GM19099 (cell line): ENCODE data around the gene PARK7.
A peak's percentile ranks its signal among the peaks of the same experiment; 100 is the strongest.

Source experiments
- POLR2A ChIP-seq: IDR thresholded peaks from 3 replicates; pipeline ENCODE4 v1.6.1; 2011; ENCODE audit warnings: low read depth; ENCODE audit not compliant: insufficient read length; ENCODE audit errors: extremely low read depth

Gene PARK7

GRCh38 chr1:8022395-8023286 lies 61.1 kb downstream of the PARK7 start:
- no peak for TF ChIP-seq POLR2A

DNA sequence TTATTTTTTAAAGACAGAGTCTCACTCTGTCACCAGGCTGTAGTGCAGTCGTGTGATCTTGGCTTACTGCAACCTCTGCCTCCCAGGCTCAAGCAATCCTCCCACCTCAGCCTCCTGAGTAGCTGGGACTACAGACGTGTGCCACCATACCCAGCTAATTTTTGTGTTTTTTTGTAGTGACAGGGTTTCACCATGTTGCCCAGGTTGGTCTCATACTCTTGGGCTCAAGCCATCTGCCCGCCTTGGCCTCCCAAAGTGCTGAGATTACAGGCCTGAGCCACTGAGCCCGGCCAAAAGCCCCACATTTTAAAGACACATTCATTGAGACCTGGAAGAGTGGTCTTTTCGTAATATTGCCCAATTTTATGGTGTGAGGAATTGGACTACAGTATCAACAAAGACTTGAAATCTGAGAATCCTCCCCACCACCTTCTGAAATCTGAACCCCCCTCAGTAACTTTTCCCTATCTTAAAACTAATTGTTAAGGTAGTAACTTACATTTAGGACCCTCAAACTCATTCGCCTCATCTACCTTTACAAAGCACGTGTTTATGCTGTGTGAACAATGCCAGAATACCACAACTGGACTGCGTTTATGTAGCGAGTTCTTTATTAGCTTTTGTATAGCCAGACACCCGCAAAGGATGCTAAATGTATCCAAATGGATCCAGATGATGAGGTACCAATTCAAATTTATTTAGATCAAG lies 61.9 kb downstream of the PARK7 start:
- no peak for TF ChIP-seq POLR2A

DNA sequence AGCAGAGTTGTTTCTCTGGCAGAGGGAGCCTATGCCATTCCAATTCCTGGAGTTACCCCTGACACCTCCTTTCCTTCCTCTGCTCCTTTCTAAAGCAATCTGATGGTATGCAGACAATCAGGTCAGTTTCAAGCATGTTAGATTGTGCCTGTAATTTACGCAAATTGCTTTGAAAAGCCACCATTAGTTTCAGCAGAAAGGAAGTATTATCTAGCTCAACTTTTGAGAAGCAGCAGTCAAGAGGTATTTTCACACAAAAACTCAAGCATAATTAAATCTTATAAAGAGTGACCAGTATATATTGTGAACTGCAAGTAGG lies 62.4 kb downstream of the PARK7 start:
- no peak for TF ChIP-seq POLR2A

GRCh38 chr1:8024329-8024728 lies 62.8 kb downstream of the PARK7 start:
- TF ChIP-seq POLR2A: no peak

DNA sequence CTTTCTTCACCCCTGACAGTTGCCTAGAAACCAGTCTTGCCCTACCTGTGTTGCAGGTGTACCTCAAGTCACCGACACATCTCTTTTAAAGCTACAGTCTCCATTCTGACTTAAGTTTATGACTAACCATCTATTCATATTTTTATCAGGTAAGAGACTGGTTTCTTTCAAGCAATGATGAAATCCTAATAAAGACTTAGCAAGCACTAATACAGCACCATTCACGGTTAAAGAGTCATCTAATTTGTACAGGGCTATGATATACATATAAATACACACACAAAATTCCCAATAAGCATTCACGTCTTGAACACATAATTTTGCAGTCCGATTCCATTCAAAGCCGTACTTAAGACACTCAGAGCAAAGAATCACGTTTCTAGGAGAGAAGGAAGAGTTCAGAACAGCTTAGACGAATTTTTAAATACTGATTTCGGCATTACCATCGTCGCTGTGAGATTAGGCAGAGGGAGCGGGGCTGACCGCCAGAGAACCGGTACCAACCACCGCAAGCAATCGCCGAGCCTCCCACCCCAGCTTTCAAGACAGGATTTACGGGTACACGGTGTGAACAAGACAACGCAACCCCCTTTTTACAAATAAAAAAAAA lies 63.7 kb downstream of the PARK7 start:
- no peak for TF ChIP-seq POLR2A

- TF ChIP-seq POLR2A: no peak
Measured at GRCh38 chr1:8025671-8026144, 64.2 kb downstream of the PARK7 start.

GRCh38 chr1:8026153-8026975 lies 64.9 kb downstream of the PARK7 start, which contains the start of gene ERRFI1:
Gene ERRFI1 (minus strand): TSS chr1:8026309. CDS start chr1:8015619, 10,690 bp downstream.
- TF ChIP-seq POLR2A: peak; percentile 93

DNA sequence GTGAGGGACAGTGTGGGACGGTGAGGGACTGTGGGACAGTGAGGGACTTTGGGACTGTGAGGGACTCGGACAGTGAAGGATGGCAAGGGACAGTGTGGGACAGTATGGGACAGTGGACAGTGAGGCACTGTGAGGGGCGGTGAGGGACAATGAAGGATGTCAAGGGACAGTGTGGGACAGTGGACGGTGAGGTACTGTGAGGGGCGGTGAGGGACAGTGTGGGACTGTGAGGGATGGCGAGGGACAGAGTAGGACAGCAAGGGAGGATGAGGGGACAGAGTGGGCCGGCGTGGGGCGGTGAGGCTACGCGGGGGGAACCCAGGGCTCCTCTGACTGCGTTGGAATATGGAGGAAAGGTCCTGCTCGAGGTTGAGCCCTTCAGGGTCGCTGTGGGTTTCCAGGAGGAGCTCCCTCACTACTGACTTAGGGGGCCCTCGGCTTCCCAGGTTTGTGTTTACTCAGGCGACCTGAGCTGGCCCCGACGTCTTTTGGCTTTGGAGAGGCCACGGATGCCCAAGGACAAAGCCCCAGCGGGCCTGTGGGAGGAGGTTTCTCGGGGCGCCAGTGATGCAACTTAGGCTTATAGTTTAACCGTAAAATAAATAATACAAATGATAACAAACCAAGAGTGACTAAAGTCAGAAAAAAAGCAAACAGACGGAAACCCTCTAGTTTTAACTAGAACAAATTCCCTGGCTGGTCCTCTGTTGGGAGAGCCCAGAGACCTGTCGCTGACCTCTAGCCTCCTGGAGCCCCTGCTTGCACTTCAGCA lies 65.7 kb downstream of the PARK7 start:
- no peak for TF ChIP-seq POLR2A

GRCh38 chr1:8027748-8028570 lies 66.4 kb downstream of the PARK7 start:
- TF ChIP-seq POLR2A: no peak

DNA sequence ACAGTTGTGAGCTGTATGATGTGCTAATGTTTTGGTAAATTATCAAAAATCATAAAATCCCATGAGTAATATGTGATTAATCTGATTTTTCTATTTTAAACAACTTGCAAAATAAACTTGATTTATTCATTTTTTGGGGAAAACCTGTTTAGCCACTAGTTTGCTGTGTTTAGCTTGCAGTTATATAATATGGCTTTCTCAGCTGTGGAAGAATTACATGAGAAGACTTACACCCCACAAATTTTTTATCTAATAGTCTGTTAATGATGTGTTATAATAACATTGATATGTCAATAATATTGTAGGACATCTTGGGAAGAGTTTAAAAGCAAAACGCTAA lies 67.0 kb downstream of the PARK7 start:
- no peak for TF ChIP-seq POLR2A

- no peak for TF ChIP-seq POLR2A
Measured at GRCh38 chr1:8031176-8031785, 69.8 kb downstream of the PARK7 start.

GRCh38 chr1:8032366-8032910 lies 70.9 kb downstream of the PARK7 start:
- no peak for TF ChIP-seq POLR2A

DNA sequence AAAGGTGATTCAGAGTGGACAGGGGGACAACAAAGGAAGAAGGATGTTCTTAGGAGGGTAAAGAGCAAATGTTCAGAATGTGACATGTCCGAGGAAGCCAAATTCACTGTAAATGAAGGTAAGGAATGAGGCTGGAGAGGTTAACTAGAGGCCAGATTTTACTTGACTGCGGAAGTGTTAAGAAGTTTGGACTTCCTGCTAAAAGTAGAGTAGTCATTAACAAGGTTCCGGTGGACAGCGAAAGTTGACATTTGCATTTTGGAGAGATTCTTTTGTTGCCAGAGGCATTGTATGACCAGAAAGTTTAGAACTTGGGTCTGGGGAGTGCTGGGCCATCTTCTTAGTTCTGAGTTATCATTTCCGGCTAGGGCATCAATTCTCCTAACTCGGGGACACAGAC lies 71.8 kb downstream of the PARK7 start:
- no peak for TF ChIP-seq POLR2A
